Epithelial cell of esophagus (primary cell): ENCODE results near the gene EEF1AKMT1.

Experiments used
- DNase-seq: peaks from one replicate; pipeline ENCODE4 v3.0.0; 2010; ENCODE audit warnings: low read depth
- H3K4me3 ChIP-seq: 2 replicates; pipeline ENCODE4 v1.5.1; 2011; ENCODE audit warnings: mild to moderate bottlenecking, low read length, control low read depth
- TF ChIP-seq, protein P1 (sequence below): IDR thresholded peaks from 2 replicates; pipeline ENCODE4 v1.5.1; 2011; ENCODE audit warnings: low read depth, mild to moderate bottlenecking, low read length, control low read depth, inconsistent platforms; ENCODE audit not compliant: insufficient read depth; ENCODE audit errors: missing control alignments

EEF1AKMT1 gene

DNA sequence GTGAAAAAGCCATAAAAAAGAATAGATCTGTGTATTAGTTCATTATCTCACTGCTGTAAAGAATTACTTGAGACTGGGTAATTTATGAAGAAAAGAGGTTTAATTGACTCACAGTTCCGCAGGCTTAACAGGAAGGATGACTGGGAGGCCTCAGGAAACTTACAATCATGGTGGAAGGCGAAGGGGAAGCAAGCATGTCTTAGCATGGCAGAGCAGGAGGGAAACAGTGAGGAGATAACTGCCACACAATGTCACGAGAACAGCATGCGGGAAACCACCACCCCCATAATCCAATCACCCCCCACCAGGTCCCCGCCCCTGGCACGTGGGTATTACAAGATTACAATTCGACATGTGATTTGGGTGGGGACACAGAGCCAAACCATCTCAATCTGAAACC lies 39.1 kb upstream of the EEF1AKMT1 start:
- H3K4me3 ChIP-seq = no peak overlapping the region
- DNase-seq = no peak
- TF ChIP-seq, protein P1, sequence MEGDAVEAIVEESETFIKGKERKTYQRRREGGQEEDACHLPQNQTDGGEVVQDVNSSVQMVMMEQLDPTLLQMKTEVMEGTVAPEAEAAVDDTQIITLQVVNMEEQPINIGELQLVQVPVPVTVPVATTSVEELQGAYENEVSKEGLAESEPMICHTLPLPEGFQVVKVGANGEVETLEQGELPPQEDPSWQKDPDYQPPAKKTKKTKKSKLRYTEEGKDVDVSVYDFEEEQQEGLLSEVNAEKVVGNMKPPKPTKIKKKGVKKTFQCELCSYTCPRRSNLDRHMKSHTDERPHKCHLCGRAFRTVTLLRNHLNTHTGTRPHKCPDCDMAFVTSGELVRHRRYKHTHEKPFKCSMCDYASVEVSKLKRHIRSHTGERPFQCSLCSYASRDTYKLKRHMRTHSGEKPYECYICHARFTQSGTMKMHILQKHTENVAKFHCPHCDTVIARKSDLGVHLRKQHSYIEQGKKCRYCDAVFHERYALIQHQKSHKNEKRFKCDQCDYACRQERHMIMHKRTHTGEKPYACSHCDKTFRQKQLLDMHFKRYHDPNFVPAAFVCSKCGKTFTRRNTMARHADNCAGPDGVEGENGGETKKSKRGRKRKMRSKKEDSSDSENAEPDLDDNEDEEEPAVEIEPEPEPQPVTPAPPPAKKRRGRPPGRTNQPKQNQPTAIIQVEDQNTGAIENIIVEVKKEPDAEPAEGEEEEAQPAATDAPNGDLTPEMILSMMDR = no peak

DNA sequence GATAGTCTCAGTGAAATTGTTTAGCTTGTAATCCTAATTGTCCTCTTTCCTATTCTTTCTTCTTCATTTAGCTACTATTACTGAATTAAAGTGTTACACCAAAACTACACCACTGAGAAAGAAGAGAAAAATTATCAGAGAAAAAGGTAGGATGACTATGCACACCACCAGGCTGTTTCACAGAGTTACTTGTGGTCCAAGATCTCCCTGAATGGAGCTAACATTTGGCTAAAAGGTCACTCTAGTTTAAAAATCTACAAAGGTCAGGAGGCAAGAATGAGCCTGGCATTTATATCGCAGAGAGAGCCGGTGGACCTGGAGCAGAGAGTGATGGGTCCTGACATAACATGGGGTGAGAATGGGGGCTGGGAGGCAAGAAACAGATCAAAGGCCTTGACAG lies 37.0 kb upstream of the EEF1AKMT1 start:
- TF ChIP-seq, protein P1 = no peak
- DNase-seq = no peak
- H3K4me3 ChIP-seq = no peak overlapping the region

DNA sequence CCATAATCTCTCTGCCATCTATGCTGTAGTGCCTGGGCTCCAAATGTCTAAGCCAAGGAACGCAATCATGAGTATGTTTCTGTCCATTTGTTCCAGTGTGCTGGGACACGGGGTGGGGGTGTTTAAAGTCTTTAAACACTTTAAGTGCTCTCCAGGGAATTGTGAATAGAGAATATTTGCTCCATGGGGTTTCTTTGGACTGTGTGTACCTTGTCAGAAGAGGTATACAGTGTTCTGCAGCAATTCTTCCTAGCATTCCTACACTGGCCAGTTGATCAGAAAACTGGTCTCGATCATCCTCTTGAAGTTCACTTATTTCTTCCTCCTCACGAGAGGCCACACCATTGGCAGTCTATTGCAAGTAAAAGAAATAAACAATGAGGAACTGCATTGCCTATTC lies 35.1 kb upstream of the EEF1AKMT1 start:
- no peak for DNase-seq
- TF ChIP-seq, protein P1 = no peak

DNA sequence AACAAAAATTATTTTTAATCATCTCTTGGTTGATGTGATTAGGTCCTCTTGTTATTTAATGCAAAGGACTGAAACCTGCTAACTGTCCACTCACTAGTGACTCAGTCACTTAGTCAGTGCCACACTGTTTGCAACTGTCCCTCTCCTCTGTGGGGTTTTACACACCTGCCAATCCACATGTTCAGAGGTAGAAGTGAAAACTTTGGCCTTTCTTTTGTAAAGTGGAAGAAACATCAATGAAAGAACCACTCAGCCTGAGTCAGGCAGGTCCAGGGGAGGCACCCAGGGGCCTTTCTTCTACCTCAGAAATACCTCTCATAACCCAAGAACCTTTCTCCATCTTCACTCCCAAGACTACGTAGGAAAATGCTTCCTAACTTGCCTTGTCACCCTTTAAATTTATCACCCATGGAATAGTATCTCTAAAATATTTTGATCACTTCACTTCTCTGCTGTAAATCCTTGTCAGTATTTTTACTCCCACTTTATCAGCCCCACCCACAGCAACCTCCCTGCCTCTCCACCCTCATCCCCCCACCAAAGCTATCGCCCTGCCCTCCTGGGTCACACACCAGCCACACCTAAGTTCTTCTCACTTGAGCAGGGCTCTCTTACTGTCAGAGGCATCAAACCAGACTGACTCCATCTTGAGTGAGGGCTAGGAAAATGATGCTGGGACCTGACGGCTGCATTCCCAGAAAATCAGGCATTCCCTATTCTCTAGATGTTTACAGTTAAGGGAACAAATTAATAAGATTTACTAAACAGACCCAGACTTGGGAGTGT lies 29.6 kb upstream of the EEF1AKMT1 start:
- TF ChIP-seq, protein P1 = no peak
- peak; percentile 14 for DNase-seq
- H3K4me3 ChIP-seq = no peak overlapping the region

More for the DNA sequence above, 35.1 kb upstream of the EEF1AKMT1 start:
- H3K4me3 ChIP-seq = no peak overlapping the region

DNA sequence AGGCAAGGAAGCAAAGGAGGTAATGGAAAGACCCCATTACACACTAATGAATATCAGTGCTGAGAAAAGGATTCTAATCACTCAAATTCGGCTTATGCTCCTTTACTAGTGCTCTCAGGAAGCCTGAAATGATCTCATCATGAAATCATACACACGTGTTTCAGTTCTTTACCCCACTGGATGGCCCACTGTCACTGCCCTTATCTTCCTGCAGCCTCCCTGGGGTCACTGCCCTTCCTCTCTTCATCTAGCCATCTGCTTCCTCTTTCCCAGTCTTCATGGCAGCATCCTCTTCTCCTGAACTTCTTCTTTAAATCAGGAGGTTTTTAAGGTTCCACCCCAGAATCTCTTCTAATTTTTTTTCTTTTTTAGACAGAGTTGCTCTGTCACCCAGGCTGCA lies 27.9 kb upstream of the EEF1AKMT1 start:
- TF ChIP-seq, protein P1 = no peak
- DNase-seq = no peak
- H3K4me3 ChIP-seq = no peak overlapping the region

DNA sequence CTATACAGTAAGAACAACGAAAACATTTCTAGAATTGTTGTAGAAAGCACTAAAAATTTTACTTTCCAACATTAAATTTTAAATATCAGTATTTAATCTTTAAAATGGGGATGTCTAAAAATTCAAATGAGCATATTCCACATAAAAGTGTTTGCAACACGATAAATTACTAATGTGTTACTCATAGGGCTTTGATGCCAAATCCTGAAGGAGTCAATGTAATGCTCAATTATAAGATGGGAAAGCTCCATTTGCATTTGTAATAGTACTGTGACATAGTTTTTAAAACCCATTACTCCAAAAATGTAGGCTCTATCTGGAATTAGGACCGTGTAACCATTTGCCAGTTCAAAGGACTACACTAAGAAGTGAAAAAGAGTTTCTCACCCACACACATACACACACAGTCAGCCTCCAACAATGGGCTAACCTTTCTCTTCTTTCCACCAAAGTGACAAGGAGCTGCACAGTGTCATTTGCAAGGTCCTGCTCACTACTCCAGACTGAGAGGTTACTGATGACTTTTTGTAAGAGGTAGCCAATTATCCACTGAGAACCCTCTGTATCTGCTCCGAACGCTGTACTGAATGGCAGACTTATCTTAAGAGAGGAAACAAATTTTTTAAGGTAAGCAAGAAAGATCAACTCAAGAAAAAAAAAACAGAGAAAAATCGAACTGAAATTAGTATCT lies 26.1 kb upstream of the EEF1AKMT1 start:
- TF ChIP-seq, protein P1 = no peak
- H3K4me3 ChIP-seq = no peak overlapping the region
- DNase-seq = peak; percentile 44
